ENCODE measurements around the gene U2SURP. TPM values are rescaled to one million over a fixed set of nuclear protein-coding genes. Genes with fewer than 3 reads are reported as not detected.

Gene U2SURP
- total RNA-seq, 3 donors from 2014 or later, result 62.4 to 75.5 (median 70.2) TPM

GRCh38 chr3:143060906-143061305 is 59.5 kb downstream of the U2SURP start:
- H3K4me1 ChIP-seq (ENCODE audit: low read depth), result no peaks in the 10 kb centered on the region
- no peaks in the 10 kb centered on the region for H3K36me3 ChIP-seq (ENCODE audit: low read depth)
- H3K9me3 ChIP-seq, result no peaks in the 10 kb centered on the region
- DNase-seq (no peak), ATAC-seq (no peak)
- no peak overlapping the region for H3K4me3 ChIP-seq
- intact Hi-C loops (cut with DNase I, micrococcal nuclease), result no loop called here
- no peak for TF ChIP-seq CTCF (IDR thresholded peaks at IDR 0.05)

GRCh38 chr3:143063018-143063417 is 61.6 kb downstream of the U2SURP start:
- no peak for ATAC-seq
- no peak for TF ChIP-seq CTCF (IDR thresholded peaks at IDR 0.05)
- intact Hi-C loops (cut with DNase I, micrococcal nuclease), result no loop called here
- Histone ChIP-seq H3K9me3 (no peaks in the 10 kb centered on the region), H3K4me3 (no peak overlapping the region), H3K4me1 (ENCODE audit: low read depth) (no peaks in the 10 kb centered on the region), H3K36me3 (ENCODE audit: low read depth) (no peaks in the 10 kb centered on the region)
- no peak for DNase-seq

- TF ChIP-seq CTCF (IDR thresholded peaks at IDR 0.05), result no peak
- Histone ChIP-seq H3K4me1 (ENCODE audit: low read depth) (no peaks in the 10 kb centered on the region), H3K9me3 (no peaks in the 10 kb centered on the region), H3K4me3 (no peak overlapping the region), H3K36me3 (ENCODE audit: low read depth) (no peaks in the 10 kb centered on the region)
- no peak for DNase-seq
- no peak for ATAC-seq
- intact Hi-C loops (cut with DNase I, micrococcal nuclease), result no loop called here
Measured at GRCh38 chr3:143064777-143065176, 63.4 kb downstream of the U2SURP start.

GRCh38 chr3:143065364-143065763 is 64.0 kb downstream of the U2SURP start:
- TF ChIP-seq CTCF (IDR thresholded peaks at IDR 0.05), result no peak
- no peak for DNase-seq
- no peak for ATAC-seq
- H3K4me1 ChIP-seq (ENCODE audit: low read depth), result no peaks in the 10 kb centered on the region
- no peaks in the 10 kb centered on the region for H3K36me3 ChIP-seq (ENCODE audit: low read depth)
- intact Hi-C loops (cut with DNase I, micrococcal nuclease), result no loop called here
- no peak overlapping the region for H3K4me3 ChIP-seq
- H3K9me3 ChIP-seq, result no peaks in the 10 kb centered on the region

GRCh38 chr3:143066033-143066432 is 64.7 kb downstream of the U2SURP start:
- ATAC-seq (no peak), DNase-seq (no peak)
- Histone ChIP-seq H3K4me3 (no peak overlapping the region), H3K4me1 (ENCODE audit: low read depth) (no peaks in the 10 kb centered on the region), H3K36me3 (ENCODE audit: low read depth) (no peaks in the 10 kb centered on the region), H3K9me3 (no peaks in the 10 kb centered on the region)
- TF ChIP-seq CTCF (IDR thresholded peaks at IDR 0.05), result no peak
- intact Hi-C loops (cut with DNase I, micrococcal nuclease), result no loop called here

- no peaks in the 10 kb centered on the region for H3K9me3 ChIP-seq
- H3K4me3 ChIP-seq, result no peak overlapping the region
- intact Hi-C loops (cut with DNase I, micrococcal nuclease), result no loop called here
- ATAC-seq (no peak), DNase-seq (no peak)
- TF ChIP-seq CTCF (IDR thresholded peaks at IDR 0.05), result no peak
- no peaks in the 10 kb centered on the region for H3K4me1 ChIP-seq (ENCODE audit: low read depth)
- no peaks in the 10 kb centered on the region for H3K36me3 ChIP-seq (ENCODE audit: low read depth)
Measured at GRCh38 chr3:143067201-143067600, 65.8 kb downstream of the U2SURP start.

Measured in mucosa of descending colon (tissue), 3 donors.